Ovary (tissue), 3 donors: ENCODE data around the gene ADAMTS12.

Source experiments
- POLR2A ChIP-seq: fragments of 450-650 bp; IDR thresholded peaks from one replicate; pipeline ENCODE4 v1.6.1; 2017; ENCODE audit warnings: antibody characterized with exemption, mild to moderate bottlenecking, moderate library complexity
- TF ChIP-seq, protein P1 (sequence below), 3 donors: fragments of 450-650 bp in 2 of 3; fragments of 200-600 bp in 1 of 3; IDR thresholded peaks; one replicate each; pipeline versions ENCODE4 v1.5.1 to v1.8.0; 2016 to 2022; ENCODE audit warnings: antibody characterized with exemption in 3 of 3, mild to moderate bottlenecking in 1 of 3
- donor health status: DM: no; HTN: no; CAD: no.

DNA sequence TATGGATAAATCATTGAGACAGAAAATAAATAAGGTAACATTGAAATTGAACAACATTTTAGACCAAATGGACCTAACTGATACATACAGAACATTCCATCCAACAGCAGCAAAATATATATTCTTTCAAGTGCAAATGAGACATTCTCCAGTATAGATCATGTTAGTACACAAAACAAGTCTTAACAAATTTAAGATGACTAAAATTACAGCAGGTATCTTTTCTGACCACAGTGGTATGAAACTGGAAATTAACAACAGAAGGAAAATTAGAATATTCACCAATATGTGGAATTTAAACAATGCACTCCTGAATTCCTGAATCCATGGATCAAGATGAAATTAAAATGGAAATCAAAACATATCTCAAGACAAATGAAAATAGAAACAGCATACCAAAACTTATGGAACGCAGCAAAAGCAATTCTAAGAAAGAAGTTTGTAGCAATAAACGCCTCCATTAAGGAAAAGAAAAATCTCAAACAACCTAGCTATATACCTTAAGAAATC, 115.6 kb downstream of the ADAMTS12 start:
- TF ChIP-seq, protein P1, sequence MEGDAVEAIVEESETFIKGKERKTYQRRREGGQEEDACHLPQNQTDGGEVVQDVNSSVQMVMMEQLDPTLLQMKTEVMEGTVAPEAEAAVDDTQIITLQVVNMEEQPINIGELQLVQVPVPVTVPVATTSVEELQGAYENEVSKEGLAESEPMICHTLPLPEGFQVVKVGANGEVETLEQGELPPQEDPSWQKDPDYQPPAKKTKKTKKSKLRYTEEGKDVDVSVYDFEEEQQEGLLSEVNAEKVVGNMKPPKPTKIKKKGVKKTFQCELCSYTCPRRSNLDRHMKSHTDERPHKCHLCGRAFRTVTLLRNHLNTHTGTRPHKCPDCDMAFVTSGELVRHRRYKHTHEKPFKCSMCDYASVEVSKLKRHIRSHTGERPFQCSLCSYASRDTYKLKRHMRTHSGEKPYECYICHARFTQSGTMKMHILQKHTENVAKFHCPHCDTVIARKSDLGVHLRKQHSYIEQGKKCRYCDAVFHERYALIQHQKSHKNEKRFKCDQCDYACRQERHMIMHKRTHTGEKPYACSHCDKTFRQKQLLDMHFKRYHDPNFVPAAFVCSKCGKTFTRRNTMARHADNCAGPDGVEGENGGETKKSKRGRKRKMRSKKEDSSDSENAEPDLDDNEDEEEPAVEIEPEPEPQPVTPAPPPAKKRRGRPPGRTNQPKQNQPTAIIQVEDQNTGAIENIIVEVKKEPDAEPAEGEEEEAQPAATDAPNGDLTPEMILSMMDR (IDR thresholded peaks at IDR 0.05), result no peak
- no peak for TF ChIP-seq POLR2A
